DOHH2 (cell line): ENCODE data around the gene ATG4B.

Source experiments
- EZH2phosphoT487 ChIP-seq: fragments of 200-600 bp; sonication (generic); IDR thresholded peaks from 2 replicates; pipeline ENCODE4 v1.6.1; 2017; ENCODE audit warnings: borderline replicate concordance, mild to moderate bottlenecking, antibody characterized with exemption, low read length, moderate library complexity, mixed read lengths
- TF ChIP-seq, protein P1 (sequence below): fragments of 200-600 bp; sonication (generic); IDR thresholded peaks from one replicate; pipeline ENCODE4 v1.5.1; 2014; ENCODE audit warnings: antibody characterized with exemption, mild to moderate bottlenecking, low read depth, low read length; ENCODE audit not compliant: poor library complexity, severe bottlenecking

DNA sequence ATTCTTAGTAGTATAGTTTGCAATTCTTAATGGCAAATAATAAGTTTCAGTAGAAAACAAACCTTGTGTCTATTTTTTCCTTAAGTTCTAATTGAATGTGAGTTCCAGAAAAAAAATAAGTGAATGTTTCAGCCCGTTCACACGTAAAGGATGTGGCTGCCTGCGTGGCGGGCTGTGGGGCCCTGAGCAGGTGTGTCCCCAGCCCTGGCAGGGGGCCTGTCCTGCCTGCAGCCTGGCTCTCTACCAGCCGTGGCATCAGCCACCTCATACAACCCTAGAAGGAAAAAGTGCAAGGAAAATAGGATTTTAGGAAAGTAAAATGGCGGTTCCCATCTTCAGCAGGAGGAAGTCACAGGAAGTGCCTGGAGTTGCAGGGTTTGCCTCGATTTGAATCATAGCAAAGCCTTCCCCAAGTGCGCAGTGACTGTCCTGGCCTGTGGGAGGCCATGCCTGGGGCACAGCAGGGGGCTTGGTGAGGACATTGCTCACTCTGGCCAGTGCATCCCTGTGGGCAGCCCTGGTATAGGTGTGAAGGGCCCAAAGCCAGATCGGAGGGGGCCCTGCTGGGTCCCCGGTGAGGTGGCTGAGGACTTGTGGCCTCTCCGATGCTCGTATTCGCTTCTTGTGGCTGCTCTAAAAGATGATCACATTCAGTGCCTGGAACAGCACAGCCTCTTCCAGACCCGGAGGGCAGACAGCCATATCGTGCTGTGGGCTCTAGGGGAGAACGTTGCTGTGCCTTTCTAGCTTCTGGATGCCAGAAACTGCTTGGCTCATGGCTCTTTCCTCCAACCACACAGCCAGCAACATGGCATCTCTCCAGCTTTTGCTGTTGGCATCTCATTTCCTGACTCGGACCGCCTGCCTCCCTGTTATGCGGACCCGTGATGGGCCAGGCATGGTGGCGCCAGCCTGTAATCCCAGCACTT is 36.6 kb downstream of the ATG4B start:
- TF ChIP-seq, protein P1, sequence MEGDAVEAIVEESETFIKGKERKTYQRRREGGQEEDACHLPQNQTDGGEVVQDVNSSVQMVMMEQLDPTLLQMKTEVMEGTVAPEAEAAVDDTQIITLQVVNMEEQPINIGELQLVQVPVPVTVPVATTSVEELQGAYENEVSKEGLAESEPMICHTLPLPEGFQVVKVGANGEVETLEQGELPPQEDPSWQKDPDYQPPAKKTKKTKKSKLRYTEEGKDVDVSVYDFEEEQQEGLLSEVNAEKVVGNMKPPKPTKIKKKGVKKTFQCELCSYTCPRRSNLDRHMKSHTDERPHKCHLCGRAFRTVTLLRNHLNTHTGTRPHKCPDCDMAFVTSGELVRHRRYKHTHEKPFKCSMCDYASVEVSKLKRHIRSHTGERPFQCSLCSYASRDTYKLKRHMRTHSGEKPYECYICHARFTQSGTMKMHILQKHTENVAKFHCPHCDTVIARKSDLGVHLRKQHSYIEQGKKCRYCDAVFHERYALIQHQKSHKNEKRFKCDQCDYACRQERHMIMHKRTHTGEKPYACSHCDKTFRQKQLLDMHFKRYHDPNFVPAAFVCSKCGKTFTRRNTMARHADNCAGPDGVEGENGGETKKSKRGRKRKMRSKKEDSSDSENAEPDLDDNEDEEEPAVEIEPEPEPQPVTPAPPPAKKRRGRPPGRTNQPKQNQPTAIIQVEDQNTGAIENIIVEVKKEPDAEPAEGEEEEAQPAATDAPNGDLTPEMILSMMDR: no peak
- no peak for TF ChIP-seq EZH2phosphoT487
